ENCODE measurements around the gene ALX4.

The ALX4 gene

DNA sequence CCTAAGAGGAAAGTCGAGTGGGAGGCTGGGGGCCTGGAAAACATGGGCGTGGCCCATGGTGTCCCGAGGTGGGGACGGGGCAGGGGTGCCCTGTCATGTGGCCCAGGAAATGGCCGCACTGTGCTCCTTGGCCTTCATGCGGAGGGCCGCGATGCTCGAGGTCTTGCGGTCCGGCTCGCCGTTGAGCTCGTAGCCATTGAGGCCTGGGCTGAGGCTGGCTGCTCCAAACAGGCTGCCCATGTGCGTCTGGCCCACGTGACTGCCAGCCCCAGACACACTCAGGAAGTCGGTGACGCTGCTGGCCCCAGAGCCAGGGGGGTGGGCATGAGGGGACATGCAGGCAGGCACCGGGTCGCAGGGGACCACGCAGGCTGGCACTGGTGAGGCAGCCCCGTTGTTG, 45.2 kb downstream of the ALX4 start:
- no peak for DNase-seq

DNA sequence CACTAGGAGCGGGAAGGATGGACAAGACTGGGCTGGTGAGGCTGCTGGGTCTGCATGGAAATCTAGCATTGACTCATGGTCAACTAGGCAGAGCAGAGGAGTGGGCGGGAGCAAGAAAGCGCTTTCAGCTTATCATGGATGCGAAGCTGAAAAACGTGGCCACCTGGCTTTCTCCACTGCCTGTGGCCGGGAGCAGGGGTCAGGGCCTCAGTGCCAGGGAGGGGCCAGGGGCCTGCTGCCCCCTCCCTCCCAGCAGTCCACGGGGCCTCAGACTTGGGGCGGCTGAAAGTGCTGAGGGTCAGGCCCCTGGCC, 45.5 kb downstream of the ALX4 start:
- DNase-seq, result no peak

DNA sequence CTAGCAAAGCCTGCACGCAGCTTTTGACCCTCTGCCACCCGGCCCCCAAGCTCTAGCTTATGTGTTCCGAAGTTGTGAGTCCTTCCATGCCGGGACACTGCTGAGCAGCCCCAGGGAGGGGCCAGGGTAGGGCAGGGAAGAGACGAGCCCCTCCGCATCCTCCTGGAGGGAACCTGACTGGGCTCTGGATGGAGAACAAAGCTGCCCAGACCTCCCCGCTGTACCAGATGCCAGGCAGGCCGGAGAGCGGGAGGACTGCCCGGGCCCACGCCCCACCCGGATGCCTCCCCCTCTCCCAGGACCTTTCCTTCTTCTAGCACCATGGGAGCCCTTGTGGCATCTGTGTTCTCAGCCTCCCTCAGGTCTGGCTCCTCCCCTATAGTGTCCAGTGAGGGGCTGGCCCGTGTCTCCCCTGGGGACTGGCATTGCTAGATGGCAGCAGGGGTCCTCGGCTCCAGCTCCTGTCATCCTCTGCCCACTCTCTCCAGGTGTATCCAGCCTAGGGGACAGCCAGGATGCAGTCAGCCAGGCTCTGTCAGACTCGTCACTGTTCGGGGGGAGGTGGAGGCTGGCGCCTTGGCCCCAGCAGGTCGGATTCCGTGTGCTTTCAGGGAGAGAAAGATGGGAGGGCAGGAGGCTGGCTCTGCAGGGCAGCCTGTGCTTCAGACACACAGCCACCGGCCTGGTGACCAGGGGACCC, 46.1 kb downstream of the ALX4 start:
- DNase-seq, result no peak

DNA sequence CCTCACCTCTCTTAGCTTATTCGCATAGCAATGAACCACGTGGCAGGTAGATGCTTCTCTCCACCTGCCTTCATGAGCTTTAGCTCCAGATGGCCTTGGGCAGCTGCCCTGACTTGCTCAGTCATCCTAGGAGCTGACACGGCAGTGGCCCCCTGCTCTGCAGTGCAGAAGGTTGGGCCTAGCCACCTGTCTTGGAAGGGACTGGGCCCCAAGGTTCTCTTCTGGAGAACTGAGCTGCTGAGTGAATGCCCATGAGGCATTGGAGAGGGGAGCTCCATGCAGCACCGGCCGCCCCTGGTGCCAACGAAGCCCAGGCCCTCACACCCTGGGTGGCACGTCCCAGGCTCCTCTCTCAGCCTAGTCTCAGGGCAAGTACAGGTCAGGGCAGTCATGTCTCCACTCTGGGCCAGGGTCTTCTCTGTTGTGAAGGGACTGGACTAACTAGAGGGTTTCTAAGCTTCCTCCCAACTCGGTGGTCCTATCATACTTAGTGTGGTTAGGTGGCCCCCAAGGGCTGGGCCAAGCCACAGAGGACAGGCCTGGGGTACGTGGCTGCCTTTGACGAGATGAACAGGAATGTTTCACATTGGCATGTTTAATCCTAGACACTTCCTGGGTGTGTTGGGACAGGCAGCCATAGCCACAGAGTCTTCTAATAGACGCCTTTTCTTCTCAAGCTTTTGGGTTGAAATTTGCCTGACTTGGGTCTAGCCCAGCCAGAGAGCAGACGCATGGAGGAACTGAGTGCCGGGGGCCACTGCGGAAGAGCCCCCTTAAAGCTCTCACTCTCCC, 47.9 kb downstream of the ALX4 start:
- no peak for DNase-seq

DNA sequence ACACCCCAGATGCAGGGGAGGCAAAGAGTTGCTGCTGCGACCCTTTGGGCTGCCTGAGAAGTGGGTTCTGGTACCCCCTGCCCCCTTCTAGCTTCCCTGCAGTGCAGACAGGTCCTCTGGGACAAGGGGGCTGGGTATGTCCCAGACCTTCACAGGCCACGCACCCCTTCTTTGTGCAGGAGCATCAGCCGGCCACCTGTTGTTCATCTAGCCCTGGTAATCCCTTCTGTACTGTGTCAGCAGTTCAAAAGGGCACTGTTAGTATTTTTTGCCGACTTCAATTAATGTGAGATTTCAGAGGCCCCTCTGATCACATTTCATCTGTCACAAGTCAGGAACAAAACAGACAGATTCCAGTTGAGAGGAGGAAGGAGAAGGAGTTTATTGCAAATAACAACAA, 49.9 kb downstream of the ALX4 start:
- DNase-seq, result no peak

DNA sequence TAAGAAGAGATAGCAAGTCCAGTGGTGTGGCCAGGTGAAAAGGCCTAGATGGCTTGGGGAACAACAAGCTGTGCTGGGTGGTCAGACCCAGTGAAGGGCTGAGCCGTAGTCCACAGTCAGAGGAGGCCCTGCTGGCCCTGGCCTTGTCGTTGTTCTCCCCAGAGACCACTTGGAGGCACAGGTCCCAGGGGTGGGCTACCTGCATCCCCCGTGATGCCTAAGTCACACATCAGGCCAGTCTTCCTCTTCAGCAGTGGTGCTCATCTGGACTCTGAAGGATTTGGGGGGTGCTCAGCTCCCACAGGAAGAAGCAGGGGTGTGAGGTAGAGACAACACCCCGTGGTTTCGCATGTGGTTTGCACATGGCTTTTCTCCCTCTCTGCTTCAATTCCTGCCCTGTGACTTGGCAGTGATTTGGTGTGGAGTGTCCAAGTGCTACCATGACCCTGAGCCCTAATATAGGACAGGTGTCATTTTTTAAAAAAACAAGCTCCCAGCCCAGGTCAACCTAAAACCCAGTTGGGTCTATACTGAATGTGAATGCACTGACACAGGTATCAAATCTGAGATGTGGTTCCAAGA, 51.0 kb downstream of the ALX4 start:
- no peak for DNase-seq

DNA sequence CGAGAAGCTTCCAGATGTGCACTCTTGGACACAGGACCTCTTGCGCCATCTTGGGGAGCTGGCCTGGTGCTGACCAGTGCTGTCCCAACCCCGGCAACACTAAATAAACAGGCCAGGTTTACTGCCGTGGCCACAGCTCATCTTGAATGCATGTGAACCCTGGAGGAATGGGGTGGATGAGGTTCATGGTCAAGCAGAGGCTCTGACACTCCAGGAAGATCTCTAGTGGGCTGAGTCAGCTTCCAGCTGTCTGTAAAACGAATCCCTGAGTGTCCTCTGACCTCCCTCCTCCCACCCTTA, 51.8 kb downstream of the ALX4 start:
- no peak for DNase-seq

DNA sequence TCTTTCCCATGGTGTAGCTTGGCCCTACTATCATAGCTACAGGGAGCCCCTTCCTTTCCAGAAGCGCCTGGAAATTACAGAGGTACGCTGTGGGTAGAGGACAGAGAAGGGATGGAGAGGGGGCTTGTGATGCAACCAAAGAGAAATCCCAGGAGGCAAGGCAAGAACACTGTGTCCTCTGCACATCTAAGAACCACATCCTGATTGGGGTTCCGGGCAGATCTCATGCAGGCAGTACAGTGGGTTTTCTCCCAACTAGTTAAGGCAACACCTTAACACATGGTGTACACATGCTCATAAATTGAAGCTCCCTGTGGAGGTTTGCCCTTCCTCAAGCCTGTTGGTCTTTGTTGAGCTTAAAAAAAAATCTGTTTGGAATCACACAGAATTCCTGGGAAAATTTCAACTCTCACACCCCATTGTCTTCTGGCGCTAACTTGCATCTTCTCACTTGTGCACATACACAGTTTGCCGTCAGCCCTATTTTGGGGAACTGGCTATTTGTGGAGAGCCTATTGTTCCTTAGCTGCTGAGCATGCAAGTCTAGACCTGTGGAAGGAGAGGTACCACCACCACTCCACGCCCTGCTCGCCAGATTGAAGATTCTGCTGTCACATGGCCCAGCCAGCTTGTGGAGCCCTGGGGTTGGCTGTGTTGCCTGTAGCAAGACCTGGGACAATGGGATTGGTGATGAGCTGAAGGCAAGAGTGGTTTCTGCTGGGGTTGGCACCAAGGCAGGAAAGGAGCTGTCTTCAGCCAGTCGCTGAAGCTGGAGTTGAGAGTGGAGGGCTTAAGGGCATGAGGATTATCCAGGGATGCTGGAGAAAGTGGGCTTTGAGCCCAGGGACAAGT, 52.4 kb downstream of the ALX4 start:
- no peak for DNase-seq

DNA sequence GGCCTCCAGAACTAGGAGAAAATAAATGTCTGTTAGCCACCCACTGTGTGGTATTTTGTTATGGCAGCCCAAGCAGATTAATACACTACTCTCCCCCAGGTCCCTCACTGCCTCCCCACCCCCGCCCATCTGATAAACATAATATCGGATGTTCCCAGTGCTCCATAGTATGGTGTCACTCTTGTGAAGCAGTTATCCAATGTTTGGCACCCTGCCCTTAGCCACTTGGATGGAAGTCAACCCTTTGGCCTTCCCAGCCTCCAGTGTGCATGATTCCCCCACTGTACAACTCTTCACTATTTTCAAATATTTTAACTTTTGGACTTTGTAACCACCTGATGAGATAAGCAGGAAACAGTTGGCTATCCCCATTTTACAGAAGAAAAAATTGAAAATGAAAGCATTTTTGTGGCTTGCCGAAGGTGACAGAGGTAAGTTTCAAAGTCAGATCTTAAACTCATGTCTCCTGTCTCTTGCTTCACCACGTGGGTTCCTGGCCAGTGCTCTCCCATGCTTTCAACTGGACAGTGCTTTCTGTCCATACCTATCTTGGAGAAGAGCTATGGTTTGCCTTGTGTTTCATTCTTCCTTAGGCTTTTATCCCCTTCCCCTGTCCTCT, 53.2 kb downstream of the ALX4 start:
- DNase-seq, result no peak

DNA sequence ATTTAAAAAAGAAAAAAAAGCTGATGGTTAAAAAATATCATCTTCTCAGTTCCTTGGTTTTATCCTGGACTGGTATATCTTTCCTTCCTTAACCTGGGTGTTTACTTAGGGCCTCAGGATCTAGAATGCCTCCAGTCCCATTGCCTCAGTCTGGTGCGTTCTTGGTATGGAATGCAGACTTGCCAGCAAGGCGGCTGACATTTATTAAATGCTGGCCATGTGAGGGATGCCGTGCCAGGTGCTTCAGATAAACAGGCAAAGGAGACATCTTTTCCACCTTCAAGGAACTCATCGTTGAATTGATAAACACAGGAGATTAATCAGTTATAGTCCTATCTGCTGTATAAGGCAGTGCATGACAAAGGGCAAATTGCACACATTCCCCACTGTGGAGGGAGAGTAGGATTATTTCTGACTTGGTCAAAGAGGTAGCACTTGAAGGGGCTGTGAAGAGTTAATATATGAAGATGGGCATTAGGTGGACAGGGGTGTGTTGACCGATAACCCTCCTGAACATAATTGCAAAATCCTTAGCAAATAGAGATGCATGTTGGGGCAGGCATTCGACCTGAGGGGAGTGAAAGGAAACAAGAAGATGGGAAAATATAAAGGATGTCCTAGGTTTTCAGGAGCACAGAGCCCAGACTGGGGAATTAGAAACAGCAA, 54.4 kb downstream of the ALX4 start:
- DNase-seq, result no peak

DNA sequence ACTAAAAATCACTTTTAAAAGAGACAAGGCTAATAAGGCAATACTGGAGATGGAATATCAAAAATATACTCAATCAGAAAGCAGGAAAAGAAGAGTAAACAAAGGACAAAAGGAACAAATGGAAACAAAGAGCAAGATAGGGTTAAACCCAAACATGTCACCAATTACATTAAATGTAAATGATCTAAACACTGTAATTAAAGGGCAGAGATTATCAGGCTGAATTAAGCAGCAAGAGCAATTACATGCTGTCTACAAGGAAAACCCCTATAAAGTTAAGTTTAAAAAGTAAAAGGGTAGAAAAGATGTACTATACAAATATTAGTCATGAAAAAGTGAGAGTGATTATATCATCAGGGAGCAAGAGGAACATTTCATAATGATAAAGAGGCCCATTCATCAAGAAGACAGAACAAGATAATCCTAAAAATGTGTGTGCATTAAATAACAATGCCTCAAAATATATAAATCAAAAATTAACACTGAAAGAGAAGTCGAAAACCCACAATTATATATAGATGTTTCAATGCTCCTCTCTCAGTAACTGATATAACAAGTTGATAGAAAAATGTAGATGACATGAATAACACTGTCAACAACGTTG, 56.8 kb downstream of the ALX4 start:
- DNase-seq, result no peak

DNA sequence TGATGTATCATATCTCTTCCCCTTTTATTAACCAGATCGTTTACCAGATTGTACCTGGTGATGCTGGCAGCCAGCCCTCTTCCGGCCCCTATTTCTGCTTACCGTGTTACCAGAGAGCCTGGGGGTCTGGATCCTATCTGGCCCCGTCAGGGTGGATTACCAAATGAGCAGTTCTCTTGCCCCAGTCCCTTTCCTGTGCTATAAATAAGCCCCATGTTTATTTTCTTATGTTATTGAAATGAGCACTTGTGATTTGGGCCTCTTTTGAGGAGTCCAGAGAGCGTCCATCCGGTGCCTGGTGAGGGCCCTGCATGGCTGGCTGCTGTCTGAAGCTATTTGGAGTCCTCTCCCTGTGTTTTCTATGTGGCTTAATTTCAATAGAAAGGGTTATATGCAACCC, 59.5 kb downstream of the ALX4 start:
- DNase-seq, result no peak

DNA sequence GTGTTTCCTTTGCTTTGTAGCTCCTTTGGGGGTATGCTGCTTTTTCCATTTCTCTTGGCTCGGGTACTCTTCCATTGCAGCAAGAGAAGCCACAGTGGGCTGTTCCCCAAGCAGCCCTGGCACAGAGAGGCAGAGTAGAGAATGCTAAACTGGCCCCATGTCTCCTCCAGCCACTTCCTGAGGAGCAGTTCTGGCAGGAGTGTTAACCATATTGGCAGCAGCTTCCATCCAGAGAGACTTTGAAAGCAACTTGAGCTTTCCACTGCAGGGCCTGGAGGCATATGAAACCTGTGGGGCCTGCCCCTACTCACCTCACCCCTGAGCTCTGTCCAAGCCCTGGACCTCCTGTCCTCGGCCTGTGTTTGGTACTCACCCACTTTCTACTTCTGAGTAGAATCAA, 61.8 kb downstream of the ALX4 start:
- DNase-seq, result no peak

DNA sequence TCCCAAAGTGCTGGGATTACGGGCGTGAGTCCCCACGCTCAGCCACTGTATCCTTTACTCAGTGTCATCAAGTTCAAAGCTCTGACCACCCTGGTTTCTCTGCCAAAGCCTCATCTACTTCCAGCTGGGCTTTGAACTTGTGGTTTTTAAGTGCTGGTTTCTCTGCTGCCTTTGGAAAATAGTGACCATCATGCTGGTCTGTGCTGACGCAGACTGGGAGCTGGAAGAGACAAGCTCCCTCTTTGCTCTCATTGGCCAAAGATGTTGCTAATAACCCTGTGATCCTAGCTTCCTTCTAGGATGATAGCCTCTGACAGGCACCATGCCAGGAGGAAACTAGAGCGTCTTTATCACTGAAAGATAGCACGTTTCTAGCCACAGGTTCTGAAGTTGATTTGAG, 62.4 kb downstream of the ALX4 start:
- DNase-seq, result no peak

DNA sequence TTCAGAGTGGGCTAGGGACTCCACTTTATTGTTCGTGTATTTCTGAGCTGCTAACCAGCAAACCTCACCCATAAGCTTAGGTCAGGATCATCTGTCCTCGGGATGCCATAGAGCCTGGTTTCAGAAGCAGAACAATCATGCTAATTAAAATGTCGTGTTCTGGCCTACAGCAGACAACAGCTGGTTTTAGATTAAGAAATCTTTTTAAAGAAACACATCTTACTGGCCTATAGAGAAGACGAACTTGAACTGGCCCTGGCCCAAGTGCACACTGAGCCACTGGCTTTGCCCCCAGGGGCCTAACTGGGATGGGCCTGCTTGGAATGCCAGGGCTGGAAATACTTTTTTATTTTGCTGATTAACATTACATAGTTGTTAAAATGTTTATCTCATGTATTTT, 63.2 kb downstream of the ALX4 start:
- DNase-seq, result no peak

DNA sequence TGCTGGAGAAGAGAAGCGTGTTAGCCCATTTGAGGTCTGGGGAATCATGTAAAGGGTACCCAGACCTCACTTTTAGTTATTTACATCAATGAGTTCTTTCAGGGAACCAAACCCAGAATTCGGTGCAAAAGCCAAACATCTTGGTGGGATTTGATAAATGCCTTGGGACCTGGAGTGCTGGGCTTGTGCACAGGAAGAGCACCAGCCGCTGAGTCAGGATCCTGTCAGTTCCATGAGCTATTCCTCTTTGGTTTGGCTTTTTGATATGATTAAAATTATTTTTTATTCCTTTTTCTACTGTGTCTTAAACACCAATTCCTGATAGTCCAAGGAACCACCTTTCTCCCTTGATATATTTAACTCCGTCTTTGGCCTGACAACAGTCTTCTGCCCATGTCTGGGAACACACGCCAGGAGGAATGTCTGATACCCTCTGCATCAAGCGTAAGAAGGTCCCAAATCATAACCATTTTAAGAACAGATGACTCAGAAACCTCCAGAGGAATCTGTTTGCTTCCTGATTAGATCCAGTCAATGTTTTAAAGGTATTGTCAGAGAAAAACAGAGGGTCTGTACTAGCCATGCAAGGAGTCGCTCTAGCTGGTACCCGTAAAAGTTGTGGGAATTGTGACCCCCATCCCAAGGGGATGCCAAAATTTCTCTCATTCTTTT, 65.2 kb downstream of the ALX4 start:
- no peak for DNase-seq

DNA sequence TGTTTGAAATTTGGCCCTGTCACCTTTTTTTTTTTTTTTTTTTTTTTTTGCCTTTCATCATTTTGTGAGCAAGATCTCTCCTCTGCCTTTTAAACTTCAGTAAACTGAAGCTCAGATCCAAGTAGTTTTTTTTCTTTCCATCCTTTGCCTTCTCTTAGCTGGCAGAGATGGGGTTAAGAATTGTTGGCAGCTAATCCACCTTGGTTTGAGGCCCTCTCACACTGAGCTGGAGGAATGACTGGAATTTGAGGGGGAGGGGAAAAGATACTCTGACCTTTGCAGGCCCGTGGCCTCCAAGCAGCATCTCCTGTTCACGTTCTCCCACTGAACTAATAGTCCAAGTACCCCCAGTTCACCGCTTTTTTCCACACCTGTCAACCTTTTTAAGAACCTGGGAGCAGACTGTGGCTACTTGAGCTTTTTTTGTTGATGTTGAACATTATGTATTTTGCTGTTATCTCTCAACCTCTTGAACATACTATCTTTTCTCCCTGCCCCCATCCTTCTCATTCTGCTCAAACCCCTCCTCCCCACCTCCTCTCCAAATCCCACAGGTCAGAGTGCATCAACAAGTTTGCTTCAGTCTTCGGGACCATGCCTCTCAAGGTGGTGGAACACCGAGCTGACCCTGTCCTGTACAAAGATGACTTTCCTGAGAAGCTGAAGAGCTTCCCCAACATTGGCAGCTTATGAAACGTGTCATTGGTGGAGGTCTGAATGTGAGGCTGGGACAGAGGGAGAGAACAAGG, 66.2 kb downstream of the ALX4 start:
- no peak for DNase-seq

DNA sequence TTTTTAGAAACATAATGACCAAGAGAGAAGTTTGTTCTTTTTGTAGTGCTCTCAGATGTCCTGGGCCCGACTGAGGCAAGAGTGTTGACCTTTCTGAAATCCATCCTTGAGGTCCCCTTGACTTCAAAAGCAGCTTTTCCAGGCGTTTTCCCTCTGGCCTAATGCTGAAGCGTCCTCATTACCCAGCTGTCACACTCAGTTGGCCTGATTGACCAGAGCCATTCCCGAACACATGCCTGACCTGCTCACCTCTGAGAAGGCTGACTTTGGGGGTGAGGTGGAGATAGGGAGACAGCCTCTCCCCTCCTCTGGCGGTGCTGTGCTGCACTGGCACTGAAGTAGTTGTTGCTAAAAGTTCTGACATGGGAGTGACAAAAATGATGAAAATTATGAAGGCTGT, 66.9 kb downstream of the ALX4 start:
- no peak for DNase-seq

DNA sequence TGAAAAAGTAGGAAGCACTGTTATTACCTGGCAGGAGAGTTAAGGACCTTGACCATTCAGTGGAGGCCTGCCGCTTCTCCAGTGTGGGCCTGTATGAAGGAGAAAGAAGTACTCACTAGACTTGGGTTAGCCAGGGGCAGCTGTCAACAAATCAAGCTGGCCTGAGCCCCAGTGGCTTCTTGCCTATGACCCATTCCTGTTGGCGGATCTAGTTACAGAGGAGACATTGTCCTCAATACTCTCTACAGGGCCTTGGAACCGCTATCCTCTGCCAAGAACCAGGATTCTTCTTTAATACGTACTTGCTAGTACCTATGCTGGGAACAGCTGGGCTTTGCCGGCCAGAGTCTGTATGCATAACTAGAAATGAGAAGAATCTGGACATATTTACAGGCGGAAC, 68.1 kb downstream of the ALX4 start:
- no peak for DNase-seq

DNA sequence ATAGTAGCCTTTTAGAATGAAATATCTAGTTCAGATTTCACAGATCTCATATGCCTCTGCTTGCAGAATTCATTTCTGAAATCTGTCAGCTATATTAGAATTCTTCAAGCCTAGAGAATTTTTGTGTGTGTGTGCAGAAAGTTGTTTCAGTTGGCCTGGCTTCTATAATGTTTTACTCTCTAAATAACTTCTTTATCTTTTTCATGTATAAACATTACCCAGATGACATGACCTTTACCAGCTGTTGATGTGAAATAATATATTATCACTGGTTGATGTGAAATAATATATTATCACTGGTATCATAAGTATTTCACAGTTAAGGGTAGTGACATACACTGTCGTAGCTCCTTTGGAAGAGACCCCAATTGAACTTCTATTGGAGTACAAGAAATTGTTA, 72.8 kb downstream of the ALX4 start:
- DNase-seq, result no peak

DNA sequence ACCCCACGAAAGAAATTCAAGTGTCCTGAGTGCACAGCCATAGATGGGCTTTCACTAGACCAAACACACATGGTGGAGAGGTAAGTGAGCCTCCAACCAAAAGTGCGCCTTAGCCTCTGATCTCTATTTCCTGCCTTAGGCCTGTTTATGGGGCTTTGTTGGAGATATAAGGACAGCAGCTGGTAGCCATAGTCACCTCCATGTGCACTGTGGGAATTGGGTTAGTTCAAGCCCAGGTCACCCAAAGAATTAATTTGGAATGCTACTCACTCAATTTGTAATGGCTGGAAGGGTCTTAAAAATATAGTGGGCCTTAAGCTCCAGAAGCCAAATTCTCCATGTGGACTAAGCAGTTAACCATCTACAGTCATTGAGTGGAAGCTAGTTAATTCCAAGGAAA, 73.6 kb downstream of the ALX4 start:
- DNase-seq, result no peak

All from activated naive CD4-positive, alpha-beta T cell (primary cell).